Retinal pigment epithelial cell (primary cell): Measurements from ENCODE around the gene ANKRD29.

Experiments used
- DNase-seq: peaks from one replicate; pipeline ENCODE4 v3.0.0-alpha.2; 2010; ENCODE audit warnings: low read depth
- H3K4me3 ChIP-seq: 2 replicates; pipeline ENCODE4 v1.5.1; 2011; ENCODE audit warnings: mild to moderate bottlenecking, low read length, control low read depth, moderate library complexity
- TF ChIP-seq, protein P1 (sequence below): conservative IDR thresholded peaks from 2 replicates; pipeline ENCODE4 v1.5.1; 2011; ENCODE audit warnings: low read depth, low read length, control low read depth, inconsistent platforms

Gene ANKRD29

DNA sequence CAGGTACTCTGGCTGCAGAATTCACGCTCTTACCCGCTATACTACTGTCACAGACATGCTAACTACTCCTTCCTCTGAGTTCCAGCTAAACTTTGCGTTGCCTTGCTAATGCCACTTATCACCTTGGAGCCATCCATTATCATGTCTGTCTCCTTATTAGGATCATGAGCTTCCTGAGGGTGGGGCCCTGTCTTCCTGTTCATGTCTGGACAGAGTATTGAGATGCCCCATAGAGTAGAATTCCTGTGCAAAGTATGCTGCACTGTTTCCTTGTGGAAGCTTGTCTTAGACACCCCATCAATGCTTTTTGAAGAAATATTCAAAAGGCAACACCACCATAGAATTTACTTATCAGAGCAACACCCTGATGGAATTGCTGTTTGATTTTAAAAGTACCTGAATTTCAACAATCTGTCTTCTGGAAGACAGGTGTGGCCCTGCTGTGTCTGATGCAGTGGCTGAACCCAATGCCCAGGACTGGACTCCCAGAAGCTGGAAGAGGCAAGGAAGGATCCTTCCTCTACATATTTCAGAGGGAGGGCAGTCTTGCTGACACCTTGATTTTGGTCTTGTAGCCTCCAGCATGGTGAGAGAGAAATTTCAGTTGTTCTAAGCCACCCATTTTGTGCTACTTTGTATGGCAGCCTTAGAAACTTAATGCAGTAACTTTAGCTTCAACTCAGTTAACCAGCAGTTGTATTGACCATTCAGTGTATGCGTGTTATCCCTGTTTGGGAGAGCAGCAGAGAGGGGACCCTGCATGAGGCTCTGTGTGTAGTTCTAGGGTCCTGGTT lies 32.1 kb upstream of the ANKRD29 start:
- TF ChIP-seq, protein P1, sequence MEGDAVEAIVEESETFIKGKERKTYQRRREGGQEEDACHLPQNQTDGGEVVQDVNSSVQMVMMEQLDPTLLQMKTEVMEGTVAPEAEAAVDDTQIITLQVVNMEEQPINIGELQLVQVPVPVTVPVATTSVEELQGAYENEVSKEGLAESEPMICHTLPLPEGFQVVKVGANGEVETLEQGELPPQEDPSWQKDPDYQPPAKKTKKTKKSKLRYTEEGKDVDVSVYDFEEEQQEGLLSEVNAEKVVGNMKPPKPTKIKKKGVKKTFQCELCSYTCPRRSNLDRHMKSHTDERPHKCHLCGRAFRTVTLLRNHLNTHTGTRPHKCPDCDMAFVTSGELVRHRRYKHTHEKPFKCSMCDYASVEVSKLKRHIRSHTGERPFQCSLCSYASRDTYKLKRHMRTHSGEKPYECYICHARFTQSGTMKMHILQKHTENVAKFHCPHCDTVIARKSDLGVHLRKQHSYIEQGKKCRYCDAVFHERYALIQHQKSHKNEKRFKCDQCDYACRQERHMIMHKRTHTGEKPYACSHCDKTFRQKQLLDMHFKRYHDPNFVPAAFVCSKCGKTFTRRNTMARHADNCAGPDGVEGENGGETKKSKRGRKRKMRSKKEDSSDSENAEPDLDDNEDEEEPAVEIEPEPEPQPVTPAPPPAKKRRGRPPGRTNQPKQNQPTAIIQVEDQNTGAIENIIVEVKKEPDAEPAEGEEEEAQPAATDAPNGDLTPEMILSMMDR, result no peak
- H3K4me3 ChIP-seq, result no peak overlapping the region
- no peak for DNase-seq

DNA sequence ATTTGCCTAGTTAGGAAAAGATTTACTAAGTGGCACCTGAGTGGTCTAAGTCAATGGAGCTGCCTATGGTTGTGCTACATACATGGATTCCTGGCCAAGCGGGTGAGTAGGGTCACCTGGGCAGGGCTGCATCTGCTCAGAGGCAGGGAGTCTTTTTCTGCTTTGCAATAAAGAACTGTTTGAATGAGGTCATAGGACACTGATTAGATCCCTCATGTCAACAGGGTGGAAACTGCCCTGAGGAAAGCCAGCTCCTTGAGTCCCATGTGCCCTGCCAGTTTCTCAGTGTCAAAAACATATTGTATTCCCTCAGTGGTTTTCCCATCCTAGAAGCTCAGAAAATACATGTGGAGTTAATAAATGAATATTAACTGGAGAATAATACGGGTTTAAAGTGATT lies 31.1 kb upstream of the ANKRD29 start:
- TF ChIP-seq, protein P1, result no peak
- no peak for DNase-seq
- H3K4me3 ChIP-seq, result no peak overlapping the region

GRCh38 chr18:23690505-23691068 lies 27.9 kb upstream of the ANKRD29 start:
- no peak for DNase-seq
- TF ChIP-seq, protein P1, result no peak
- peak overlapping the region; percentile 42 for H3K4me3 ChIP-seq

- no peak for DNase-seq
- TF ChIP-seq, protein P1, result no peak
- H3K4me3 ChIP-seq, result peak overlapping the region; percentile 46
These were observed 27.1 kb upstream of the ANKRD29 start for GRCh38 chr18:23689616-23690504.

GRCh38 chr18:23689031-23689615 lies 26.4 kb upstream of the ANKRD29 start, which contains the start of gene LAMA3:
Gene LAMA3, plus strand, starts transcription at chr18:23689453. Its CDS starts 231 bp downstream, at chr18:23689684.
- TF ChIP-seq, protein P1, result peak; percentile 22
- peak within 1 kb of the TSS; percentile 46 for H3K4me3 ChIP-seq
- no peak for DNase-seq

DNA sequence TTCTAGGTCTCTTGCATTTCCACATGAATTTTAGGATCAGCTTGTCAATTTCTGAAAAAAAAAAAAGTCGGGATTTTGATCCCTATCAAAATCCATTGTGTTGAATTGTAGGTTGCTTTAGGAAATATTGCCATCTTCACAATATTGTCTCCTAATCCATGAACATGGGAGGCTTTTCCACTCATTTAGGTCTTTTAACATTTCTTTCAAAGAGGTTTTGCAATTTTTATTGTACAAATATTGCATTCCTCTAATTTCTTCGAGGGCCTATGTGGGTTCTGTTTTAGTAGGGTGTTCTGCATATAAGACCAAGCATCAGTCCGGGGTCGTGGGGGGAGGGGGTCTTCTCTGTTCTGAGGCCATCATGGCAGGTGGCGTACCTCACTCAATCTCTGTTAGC lies 25.8 kb upstream of the ANKRD29 start:
- no peak overlapping the region for H3K4me3 ChIP-seq

More for the DNA sequence above, 25.8 kb upstream of the ANKRD29 start:
- TF ChIP-seq, protein P1, result no peak
- no peak for DNase-seq
